Lower leg skin (tissue), 4 donors: Measurements from ENCODE around the gene LIF. TPM values are rescaled to one million over a fixed set of nuclear protein-coding genes. Genes with fewer than 3 reads are reported as not detected.

Experiments used
- DNase-seq, 2 donors: peaks; one replicate each; pipeline ENCODE4 v3.0.0-alpha.2; 2019; ENCODE audit warnings: low spot score in 2 of 2
- H3K4me3 ChIP-seq: fragments of 200-600 bp; sonication (generic); 2 replicates; pipeline ENCODE4 v1.5.1; 2017; ENCODE audit warnings: mild to moderate bottlenecking, low read depth; ENCODE audit not compliant: poor library complexity, severe bottlenecking
- CTCF ChIP-seq, 3 donors: fragments of 450-650 bp; IDR thresholded peaks; one replicate each; pipeline ENCODE4 v1.5.1; 2016; ENCODE audit warnings: antibody characterized with exemption in 3 of 3, mild to moderate bottlenecking in 3 of 3, moderate library complexity in 2 of 3
- POLR2A ChIP-seq, 2 donors: fragments of 450-650 bp; IDR thresholded peaks; one replicate each; pipeline ENCODE4 v1.6.1; 2016 to 2017; ENCODE audit warnings: antibody characterized with exemption in 2 of 2, mild to moderate bottlenecking in 1 of 2, moderate library complexity in 1 of 2
- WGBS, 2 donors: methylation state at CpG; one replicate each; pipeline ENCODE4 v1.1.5; 2018; 5-methylcytosine and 5-hydroxymethylcytosine counted together
- intact Hi-C: fragments of 100-400 bp; cut with DNase I; formaldehyde crosslinking; loops from one replicate; pipeline ENCODE4 v1.15.0; 2023; ENCODE audit warnings: low total_unique reads
- total RNA-seq, 4 donors: library from RNA; depleted of rRNA; stranded (reverse); fragments of >200 nt; gene quantifications; one replicate each; pipeline ENCODE4 v1.1.0, GENCODE V29; 2016

Gene LIF
- total RNA-seq, 4 donors from 2014 or later: 5.2 to 11.8 (median 7.0) TPM

GRCh38 chr22:30260682-30261081 lies 14.1 kb upstream of the LIF start:
- TF ChIP-seq CTCF (IDR thresholded peaks at IDR 0.05) (no peak), POLR2A (IDR thresholded peaks at IDR 0.05) (no peak)
- DNase-seq: no peak
- intact Hi-C loops: loop anchor here (10.0 kb wide), 1 partner anchor 224 kb away; no protein-coding TSS in a partner anchor
- WGBS, 2 donors: 80 to 82% methylated on average over 8 of the region's 8 CpGs
- H3K4me3 ChIP-seq: no peak overlapping the region

- intact Hi-C loops: loop anchor here (10.0 kb wide), 1 partner anchor 225 kb away; no protein-coding TSS in a partner anchor
- WGBS, 2 donors: 94 to 96% methylated on average over 7 to 8 of the region's 11 CpGs
- H3K4me3 ChIP-seq: no peak overlapping the region
- TF ChIP-seq CTCF (IDR thresholded peaks at IDR 0.05) (no peak), POLR2A (IDR thresholded peaks at IDR 0.05) (no peak)
- DNase-seq: no peak
Measured at GRCh38 chr22:30260276-30260675, 13.7 kb upstream of the LIF start.

GRCh38 chr22:30254314-30254713 lies 7.8 kb upstream of the LIF start:
- 76 to 87% methylated on average over 5 to 6 of the region's 6 CpGs for WGBS, 2 donors
- no peak overlapping the region for H3K4me3 ChIP-seq
- no peak for DNase-seq
- TF ChIP-seq CTCF (IDR thresholded peaks at IDR 0.05) (no peak), POLR2A (IDR thresholded peaks at IDR 0.05) (no peak)
- intact Hi-C loops: no loop called here

GRCh38 chr22:30253205-30253852 lies 6.8 kb upstream of the LIF start:
- TF ChIP-seq CTCF (IDR thresholded peaks at IDR 0.05) (no peak), POLR2A (IDR thresholded peaks at IDR 0.05) (no peak)
- no peak overlapping the region for H3K4me3 ChIP-seq
- 11 to 12% methylated on average over 11 to 15 of the region's 22 CpGs for WGBS, 2 donors
- intact Hi-C loops: no loop called here
- peak in 1 of 2 donors; percentile 93 for DNase-seq

GRCh38 chr22:30252411-30253204 lies 6.0 kb upstream of the LIF start:
- H3K4me3 ChIP-seq: no peak overlapping the region
- DNase-seq: peak in 1 of 2 donors; percentile 86
- WGBS, 2 donors: 44 to 49% methylated on average over 17 to 20 of the region's 22 CpGs
- intact Hi-C loops: no loop called here
- TF ChIP-seq POLR2A (IDR thresholded peaks at IDR 0.05): no peak
- no peak for TF ChIP-seq CTCF (IDR thresholded peaks at IDR 0.05)
